RWPE2 (cell line): ENCODE measurements around the gene WDR82.
A peak's percentile ranks its signal among the peaks of the same experiment; 100 is the strongest.

Experiments used
- ATAC-seq: fragments of 200-7000 bp; cut with Tn5 transposase; 3 replicates; pipeline ENCODE4 v1.9.1; 2021; ENCODE audit warnings: low read depth
- DNase-seq: peaks from one replicate; pipeline ENCODE4 v3.0.0-alpha.2; 2020; ENCODE audit warnings: low spot score
- H3K27ac ChIP-seq: fragments of 450-650 bp; 2 replicates; pipeline ENCODE4 v1.5.1; 2017; ENCODE audit warnings: mild to moderate bottlenecking; ENCODE audit not compliant: poor library complexity, severe bottlenecking
- H3K27me3 ChIP-seq: fragments of 250-450 bp; sonication (Bioruptor Pico); 2 replicates; pipeline ENCODE4 v1.5.1; 2021; ENCODE audit warnings: mild to moderate bottlenecking, moderate library complexity; ENCODE audit not compliant: insufficient read depth, poor library complexity, severe bottlenecking
- H3K36me3 ChIP-seq: fragments of 250-450 bp; sonication (Bioruptor Pico); 2 replicates; pipeline ENCODE4 v1.5.1; 2020; ENCODE audit warnings: low read depth, mild to moderate bottlenecking, moderate library complexity
- H3K4me1 ChIP-seq: fragments of 250-450 bp; sonication (Bioruptor Pico); 2 replicates; pipeline ENCODE4 v1.5.1; 2021; ENCODE audit warnings: mild to moderate bottlenecking, moderate library complexity; ENCODE audit not compliant: insufficient read depth, poor library complexity, severe bottlenecking
- H3K4me3 ChIP-seq: fragments of 250-450 bp; sonication (Bioruptor Pico); 2 replicates; pipeline ENCODE4 v1.5.1; 2021; ENCODE audit warnings: mild to moderate bottlenecking, moderate library complexity; ENCODE audit not compliant: severe bottlenecking
- H3K9me3 ChIP-seq: fragments of 250-450 bp; sonication (Bioruptor Pico); 2 replicates; pipeline ENCODE4 v1.5.1; 2021; ENCODE audit warnings: mild to moderate bottlenecking, moderate library complexity; ENCODE audit not compliant: severe bottlenecking
- CTCF ChIP-seq: fragments of 450-650 bp; IDR thresholded peaks from one replicate; pipeline ENCODE4 v1.5.1; 2017; ENCODE audit warnings: mild to moderate bottlenecking, moderate library complexity; ENCODE audit not compliant: poor library complexity, severe bottlenecking

WDR82 gene

GRCh38 chr3:52278510-52279069, at the start of gene WDR82:
Gene WDR82 (minus strand): TSS chr3:52278649. CDS start chr3:52278361, 288 bp downstream.
- Histone ChIP-seq H3K27me3 (no peaks in the 10 kb centered on the region), H3K4me3 (peak within 1 kb of the TSS; percentile 89), H3K27ac (peak within 1 kb of the TSS; percentile 82), H3K4me1 (peaks cover 22% of the 10 kb centered on the region), H3K36me3 (peaks cover 29% of the 10 kb centered on the region), H3K9me3 (no peaks in the 10 kb centered on the region)
- peak; percentile 83 for ATAC-seq
- DNase-seq, result peak; percentile 94
- no peak for TF ChIP-seq CTCF

- Histone ChIP-seq H3K9me3 (no peaks in the 10 kb centered on the region), H3K27ac (no peak overlapping the region), H3K4me1 (peaks cover 3% of the 10 kb centered on the region), H3K4me3 (no peak overlapping the region), H3K27me3 (no peaks in the 10 kb centered on the region), H3K36me3 (no peaks in the 10 kb centered on the region)
- no peak for TF ChIP-seq CTCF
- no peak for ATAC-seq
- no peak for DNase-seq
Observed at GRCh38 chr3:52327486-52328290, 49.2 kb upstream of the WDR82 start.

- DNase-seq, result no peak
- H3K4me1 ChIP-seq, result peaks cover 3% of the 10 kb centered on the region
- no peak overlapping the region for H3K27ac ChIP-seq
- no peak overlapping the region for H3K4me3 ChIP-seq
- H3K27me3 ChIP-seq, result no peaks in the 10 kb centered on the region
- no peaks in the 10 kb centered on the region for H3K36me3 ChIP-seq
- H3K9me3 ChIP-seq, result no peaks in the 10 kb centered on the region
- TF ChIP-seq CTCF, result no peak
- ATAC-seq, result no peak
Observed at GRCh38 chr3:52326976-52327375, 48.5 kb upstream of the WDR82 start.

GRCh38 chr3:52325686-52326085, 47.2 kb upstream of the WDR82 start:
- TF ChIP-seq CTCF, result no peak
- no peaks in the 10 kb centered on the region for H3K36me3 ChIP-seq
- H3K4me3 ChIP-seq, result no peak overlapping the region
- no peaks in the 10 kb centered on the region for H3K9me3 ChIP-seq
- no peak for DNase-seq
- no peak for ATAC-seq
- H3K27ac ChIP-seq, result no peak overlapping the region
- no peaks in the 10 kb centered on the region for H3K27me3 ChIP-seq
- peaks cover 3% of the 10 kb centered on the region for H3K4me1 ChIP-seq

- no peaks in the 10 kb centered on the region for H3K9me3 ChIP-seq
- H3K27me3 ChIP-seq, result no peaks in the 10 kb centered on the region
- DNase-seq, result no peak
- peaks cover 3% of the 10 kb centered on the region for H3K4me1 ChIP-seq
- no peaks in the 10 kb centered on the region for H3K36me3 ChIP-seq
- TF ChIP-seq CTCF, result no peak
- no peak overlapping the region for H3K4me3 ChIP-seq
- no peak overlapping the region for H3K27ac ChIP-seq
- ATAC-seq, result no peak
Observed at GRCh38 chr3:52324676-52325075, 46.2 kb upstream of the WDR82 start.
